ENCODE results near the gene RTKN2. TPM values are rescaled to one million over a fixed set of nuclear protein-coding genes. Genes with fewer than 3 reads are reported as not detected.
A peak's percentile ranks its signal among the peaks of the same experiment; 100 is the strongest.

Gene RTKN2
- total RNA-seq, 1 experiment from 2014 or later, result 14.4 TPM

GRCh38 chr10:62194924-62195674, 73.5 kb downstream of the RTKN2 start:
- no peak overlapping the region for H3K9ac ChIP-seq (ENCODE audit: extremely low read depth, insufficient read length, low read length)
- no peak overlapping the region for H3K4me3 Mint-ChIP-seq
- no peak overlapping the region for H2AK5ac ChIP-seq (ENCODE audit: insufficient read length, low read length)
- H3K4me1 Mint-ChIP-seq, result peaks cover 0 to 4% of the 10 kb centered on the region in 2 experiments; a peak in 1 of 4 replicates
- no peak overlapping the region for H3K56ac ChIP-seq (ENCODE audit: insufficient read length, low read depth, low read length)
- no peaks in the 10 kb centered on the region for H3K9me3 ChIP-seq (ENCODE audit: control insufficient read depth, low read depth, low read length)
- no peak overlapping the region for H3K4me2 ChIP-seq (ENCODE audit: insufficient read depth, insufficient read length, low read length)
- H4K91ac ChIP-seq (ENCODE audit: insufficient read length, low read depth, low read length), result no peak overlapping the region
- no peak overlapping the region for H3T11ph ChIP-seq (ENCODE audit: low read length)
- no peak overlapping the region for H3K27ac ChIP-seq (ENCODE audit: insufficient read length, low read depth, low read length)
- H2BK15ac ChIP-seq (ENCODE audit: low read depth, low read length), result no peak overlapping the region
- peaks cover 0 to 14% (median 9%) of the 10 kb centered on the region in 3 experiments; a peak in 5 of 7 replicates for H3K36me3 Mint-ChIP-seq (ENCODE audit: insufficient read depth in 1 of 3, low read depth in 3 of 3)
- no peak overlapping the region for H2BK120ac ChIP-seq (ENCODE audit: low read depth, low read length, poor library complexity, severe bottlenecking)
- no peaks in the 10 kb centered on the region for H4K20me1 ChIP-seq (ENCODE audit: control insufficient read depth, insufficient read depth, insufficient read length)
- H3K79me2 ChIP-seq (ENCODE audit: insufficient read depth, low read length), result no peaks in the 10 kb centered on the region
- no peak overlapping the region for H3K23ac ChIP-seq (ENCODE audit: insufficient read length, low read depth, low read length)
- no peak for DNase-seq
- no peaks in the 10 kb centered on the region for H3K27me3 Mint-ChIP-seq (ENCODE audit: low read depth)
- H3K18ac ChIP-seq (ENCODE audit: insufficient read length, low read depth, low read length), result no peak overlapping the region
- WGBS (ENCODE audit: extremely low coverage, insufficient read length, low lambda C conversion rate), result no CpG with 5 or more reads among the region's 3 CpGs
- no peak overlapping the region for H2BK12ac ChIP-seq (ENCODE audit: insufficient read length, low read depth, low read length)
- H4K8ac ChIP-seq (replicated peaks; ENCODE audit: insufficient read length, low read depth, low read length), result no peak overlapping the region
- no peak overlapping the region for H2AFZ ChIP-seq (ENCODE audit: low read length)
- no peak overlapping the region for H3K14ac ChIP-seq (ENCODE audit: insufficient read depth, low read length)
- H2BK20ac ChIP-seq (ENCODE audit: low read depth, low read length, poor library complexity, severe bottlenecking), result no peak overlapping the region
- no peaks in the 10 kb centered on the region for H3K79me1 ChIP-seq (ENCODE audit: insufficient read depth, low read depth, low read length, poor library complexity, severe bottlenecking)
- no peaks in the 10 kb centered on the region for H3K4me1 ChIP-seq (ENCODE audit: insufficient read depth, low read length)
- H3K23me2 ChIP-seq (ENCODE audit: insufficient read length, low read depth, low read length, poor library complexity, severe bottlenecking), result no peaks in the 10 kb centered on the region
- H3K27ac Mint-ChIP-seq, result peak overlapping the region; percentile 5 to 94 (median 83); a peak in 5 of 7 replicates
- no peak overlapping the region for H3K4ac ChIP-seq (ENCODE audit: low read depth, low read length)
- TF ChIP-seq CTCF (conservative IDR thresholded peaks at IDR 0.05), result no peak
- H3K9me3 Mint-ChIP-seq, result no peaks in the 10 kb centered on the region
- H2BK5ac ChIP-seq (ENCODE audit: insufficient read length, low read length), result no peak overlapping the region
- H4K5ac ChIP-seq (ENCODE audit: insufficient read length, low read depth, low read length), result no peak overlapping the region
- H3K27me3 ChIP-seq (ENCODE audit: insufficient read depth, low read length), result no peaks in the 10 kb centered on the region

Data from H9 (cell line).